ENCODE measurements around the gene CXADR. TPM values are rescaled to one million over a fixed set of nuclear protein-coding genes. Genes with fewer than 3 reads are reported as not detected.
"Not testable (repeated sequence)": the region's sequence is repeated elsewhere in the genome, so short reads cannot be mapped to it uniquely, and the experiment has no call there.

The CXADR gene
- total and polyA plus RNA-seq, 4 donors: 0.52 to 1.3 (median 0.63) TPM; not detected in 1

DNA sequence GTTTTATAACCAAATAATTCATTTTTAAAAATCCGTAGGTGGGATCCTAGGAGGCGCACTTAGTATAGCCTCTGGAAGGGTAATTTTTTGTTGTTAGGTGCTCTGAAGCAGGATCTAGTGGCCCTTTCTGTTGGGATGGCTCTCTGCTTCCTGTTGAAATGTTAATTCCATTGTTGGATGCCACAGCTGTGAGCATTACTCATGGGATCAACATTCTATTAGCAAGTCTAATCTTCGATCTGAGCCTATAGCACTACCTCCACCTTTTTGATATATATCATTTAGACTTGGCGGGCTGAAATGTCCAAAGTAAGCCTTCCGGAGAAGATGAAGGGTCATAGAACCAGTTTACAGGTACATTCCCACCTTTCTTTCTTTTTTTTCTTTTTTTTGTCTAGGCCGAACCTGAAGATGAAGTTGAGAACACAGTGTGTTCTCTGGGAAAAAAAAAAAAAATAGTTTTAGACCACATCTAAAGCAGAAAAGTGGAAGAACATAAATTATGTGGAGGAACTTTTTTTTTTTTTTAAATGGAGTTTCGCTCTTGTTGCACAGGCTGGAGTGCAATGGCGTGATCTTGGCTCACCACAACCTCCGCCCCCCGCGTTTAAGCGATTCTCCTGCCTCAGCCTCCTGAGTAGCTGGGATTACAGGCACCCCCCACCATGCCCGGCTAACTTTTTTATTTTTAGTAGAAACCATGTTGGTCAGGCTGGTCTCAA lies 1.4 kb downstream of the CXADR start:
- intact Hi-C loops (cut with DNase I): no loop called here
- no peak for ATAC-seq (ENCODE audit: low FRiP score)
- DNase-seq: no peak
- Histone ChIP-seq H3K36me3 (ENCODE audit: control insufficient read depth in 1 of 2, insufficient read depth in 2 of 2, low read length in 1 of 2) (no peaks in the 10 kb centered on the region), H3K27ac (ENCODE audit: low read depth in 1 of 2, low read length in 2 of 2) (no peak overlapping the region), H3K4me1 (ENCODE audit: control insufficient read depth in 1 of 2, insufficient read depth in 2 of 2, low read length in 2 of 2) (no peaks in the 10 kb centered on the region), H3K9me3 (ENCODE audit: control insufficient read depth, low read length) (no peaks in the 10 kb centered on the region), H3K4me3 (ENCODE audit: low read length in 2 of 2) (no peak overlapping the region), H3K27me3 (ENCODE audit: control insufficient read depth in 1 of 2, insufficient read depth in 2 of 2, low read length in 1 of 2) (peaks cover 0 to 1% of the 10 kb centered on the region in 2 donors)
- whole genome bisulfite sequencing, 2 donors: 60 to 62% methylated on average over 13 of the region's 13 CpGs

DNA sequence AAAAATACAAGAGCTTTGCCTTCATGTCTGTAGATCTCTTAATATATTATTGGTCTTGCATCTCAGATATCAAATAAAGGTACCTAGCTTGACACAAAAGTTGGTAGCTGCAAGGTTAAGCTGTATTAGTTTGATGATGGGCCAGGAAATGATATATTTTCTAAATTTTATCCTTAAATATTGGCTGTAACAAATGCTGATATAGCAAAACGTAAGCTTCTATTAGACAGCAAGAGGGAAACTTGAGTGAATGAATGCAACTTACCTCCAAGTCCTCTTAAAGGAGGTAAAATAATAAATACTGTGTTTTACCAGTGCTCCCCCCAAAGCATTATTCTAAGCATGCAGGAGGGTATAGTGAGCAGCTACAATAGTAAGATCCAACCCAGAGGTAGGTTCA lies 4.2 kb downstream of the CXADR start:
- intact Hi-C loops (cut with DNase I): not testable (repeated sequence)

DNA sequence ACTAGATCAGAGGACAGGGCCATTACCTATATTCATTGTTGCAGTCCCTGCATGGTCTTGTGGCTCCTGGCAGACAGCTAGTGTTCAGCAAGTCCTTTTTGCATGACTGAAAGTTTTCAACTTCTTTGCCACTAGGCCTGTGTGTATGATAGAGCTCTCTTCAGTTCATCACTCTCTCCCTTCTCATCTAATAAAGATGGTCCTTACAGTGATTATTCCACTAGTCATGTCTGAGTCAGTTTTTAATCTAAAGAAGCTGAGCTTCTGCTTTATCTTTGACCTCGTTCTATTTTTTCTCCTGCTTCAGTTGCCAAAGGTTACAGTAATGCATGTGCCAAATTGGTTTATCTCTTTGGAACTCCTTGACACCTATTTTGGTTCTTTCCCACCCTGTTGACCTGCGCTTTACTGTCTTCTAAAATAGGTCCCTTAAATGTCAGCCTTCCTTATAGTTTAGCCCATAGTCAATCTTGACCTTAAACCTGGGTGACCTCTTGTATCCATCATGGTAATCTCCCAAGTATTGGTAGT lies 6.4 kb downstream of the CXADR start:
- 81 to 82% methylated on average over 2 of the region's 2 CpGs for WGBS, 2 donors
- ATAC-seq (ENCODE audit: low FRiP score): no peak
- no peak overlapping the region for H3K4me3 ChIP-seq (ENCODE audit: low read length in 2 of 2)
- no peak overlapping the region for H3K27ac ChIP-seq (ENCODE audit: low read depth in 1 of 2, low read length in 2 of 2)
- H3K4me1 ChIP-seq (ENCODE audit: control insufficient read depth in 1 of 2, insufficient read depth in 2 of 2, low read length in 2 of 2): no peaks in the 10 kb centered on the region
- intact Hi-C loops (cut with DNase I): no loop called here
- H3K9me3 ChIP-seq (ENCODE audit: control insufficient read depth, low read length): no peaks in the 10 kb centered on the region
- no peak for DNase-seq
- peaks cover 0 to 1% of the 10 kb centered on the region in 2 donors for H3K27me3 ChIP-seq (ENCODE audit: control insufficient read depth in 1 of 2, insufficient read depth in 2 of 2, low read length in 1 of 2)
- no peaks in the 10 kb centered on the region for H3K36me3 ChIP-seq (ENCODE audit: control insufficient read depth in 1 of 2, insufficient read depth in 2 of 2, low read length in 1 of 2)

More for the DNA sequence above, 4.2 kb downstream of the CXADR start:
- H3K27ac ChIP-seq (ENCODE audit: low read depth in 1 of 2, low read length in 2 of 2); DNase-seq; H3K9me3 ChIP-seq (ENCODE audit: control insufficient read depth, low read length); ATAC-seq (ENCODE audit: low FRiP score); H3K27me3 ChIP-seq (ENCODE audit: control insufficient read depth in 1 of 2, insufficient read depth in 2 of 2, low read length in 1 of 2); H3K4me3 ChIP-seq (ENCODE audit: low read length in 2 of 2); H3K36me3 ChIP-seq (ENCODE audit: control insufficient read depth in 1 of 2, insufficient read depth in 2 of 2, low read length in 1 of 2); H3K4me1 ChIP-seq (ENCODE audit: control insufficient read depth in 1 of 2, insufficient read depth in 2 of 2, low read length in 2 of 2): not testable (repeated sequence)
- WGBS, 2 donors: 95 to 98% methylated on average over 1 of the region's 1 CpG

DNA sequence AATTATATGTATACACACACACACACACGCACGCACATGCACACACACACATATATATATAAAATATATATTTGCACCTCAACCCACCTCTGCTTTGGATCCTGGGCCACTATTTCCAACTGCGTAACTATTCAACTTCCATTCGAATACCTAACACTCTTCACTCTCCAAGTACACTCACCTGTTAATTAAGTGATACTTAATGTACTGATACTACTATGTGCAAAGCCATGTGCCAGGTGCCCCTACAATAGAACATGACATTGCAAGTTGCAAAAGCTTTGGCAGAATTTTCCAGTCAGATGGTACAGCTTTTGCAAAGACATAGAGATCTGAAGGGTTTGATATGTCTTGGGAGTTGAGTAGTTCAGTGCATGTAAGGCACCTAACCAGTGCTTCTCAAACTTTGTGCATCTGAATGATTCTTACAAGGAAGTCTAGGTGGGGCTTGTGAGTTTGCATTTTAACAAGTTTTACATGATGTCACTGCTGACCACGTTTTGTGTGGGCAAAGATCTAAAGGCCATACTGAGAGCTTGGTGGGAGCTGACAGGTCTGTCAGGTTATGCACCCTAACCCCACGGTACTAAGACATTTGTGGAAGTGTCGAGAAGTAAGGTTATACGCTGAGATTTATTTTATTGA lies 7.2 kb downstream of the CXADR start:
- H3K36me3 ChIP-seq (ENCODE audit: control insufficient read depth in 1 of 2, insufficient read depth in 2 of 2, low read length in 1 of 2): no peaks in the 10 kb centered on the region
- no peak overlapping the region for H3K27ac ChIP-seq (ENCODE audit: low read depth in 1 of 2, low read length in 2 of 2)
- H3K4me3 ChIP-seq (ENCODE audit: low read length in 2 of 2): no peak overlapping the region
- H3K27me3 ChIP-seq (ENCODE audit: control insufficient read depth in 1 of 2, insufficient read depth in 2 of 2, low read length in 1 of 2): peaks cover 0 to 1% of the 10 kb centered on the region in 2 donors
- no peaks in the 10 kb centered on the region for H3K4me1 ChIP-seq (ENCODE audit: control insufficient read depth in 1 of 2, insufficient read depth in 2 of 2, low read length in 2 of 2)
- WGBS, 2 donors: 81 to 83% methylated on average over 8 of the region's 8 CpGs
- ATAC-seq (ENCODE audit: low FRiP score) (no peak), DNase-seq (no peak)
- H3K9me3 ChIP-seq (ENCODE audit: control insufficient read depth, low read length): no peaks in the 10 kb centered on the region
- intact Hi-C loops (cut with DNase I): no loop called here

DNA sequence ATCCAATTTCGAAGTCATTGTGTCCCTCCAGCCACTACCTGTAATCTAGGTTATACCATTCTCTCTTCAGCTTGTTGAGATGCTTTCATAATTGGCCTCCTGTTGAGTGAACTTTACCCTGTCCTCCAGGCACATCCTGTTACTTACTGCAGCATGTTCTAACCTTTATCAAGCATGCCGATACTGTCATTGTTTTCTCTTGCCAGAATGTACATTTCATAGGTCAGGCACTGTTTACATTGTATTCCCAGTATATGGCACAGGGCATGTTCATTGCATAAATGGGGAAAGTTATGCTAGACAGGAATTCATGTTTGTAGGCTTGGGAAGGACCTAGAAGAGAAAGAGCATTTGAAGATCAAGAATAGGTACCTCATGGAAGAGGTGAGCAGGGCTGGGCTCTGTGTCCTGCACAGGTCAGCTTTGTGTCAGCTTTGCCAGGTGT lies 10.2 kb downstream of the CXADR start:
- WGBS, 2 donors: 57 to 65% methylated on average over 2 of the region's 2 CpGs
- intact Hi-C loops (cut with DNase I): no loop called here

DNA sequence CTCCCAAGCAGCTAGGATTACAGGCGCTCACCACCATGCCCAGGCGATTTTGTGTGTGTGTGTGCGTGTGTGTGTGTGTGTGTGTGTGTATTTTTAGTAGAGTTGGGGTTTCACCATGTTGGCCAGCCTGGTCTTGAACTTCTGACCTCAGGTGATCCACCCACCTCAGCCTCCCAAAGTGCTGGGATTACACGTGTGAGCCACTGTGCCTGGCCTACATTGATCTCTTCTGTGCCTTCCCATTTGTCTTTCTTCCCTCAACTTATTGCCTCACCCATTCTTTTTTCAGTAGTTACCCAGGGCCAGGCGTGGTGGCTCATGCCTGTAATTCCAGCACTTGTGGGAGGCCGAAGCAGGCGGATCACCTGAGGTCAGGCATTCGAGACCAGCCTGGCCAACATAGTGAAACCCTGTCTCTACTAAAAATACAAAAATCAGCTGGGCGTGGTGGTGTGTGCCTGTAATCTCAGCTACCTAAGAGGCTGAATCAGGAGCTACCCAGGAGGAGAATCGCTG lies 11.2 kb downstream of the CXADR start:
- H3K27ac ChIP-seq (ENCODE audit: low read depth in 1 of 2, low read length in 2 of 2); H3K36me3 ChIP-seq (ENCODE audit: control insufficient read depth in 1 of 2, insufficient read depth in 2 of 2, low read length in 1 of 2); H3K27me3 ChIP-seq (ENCODE audit: control insufficient read depth in 1 of 2, insufficient read depth in 2 of 2, low read length in 1 of 2); H3K4me3 ChIP-seq (ENCODE audit: low read length in 2 of 2); H3K9me3 ChIP-seq (ENCODE audit: control insufficient read depth, low read length); ATAC-seq (ENCODE audit: low FRiP score); DNase-seq; H3K4me1 ChIP-seq (ENCODE audit: control insufficient read depth in 1 of 2, insufficient read depth in 2 of 2, low read length in 2 of 2); intact Hi-C loops (cut with DNase I): not testable (repeated sequence)
- WGBS, 2 donors: 89 to 94% methylated on average over 10 of the region's 10 CpGs

More for the DNA sequence above, 10.2 kb downstream of the CXADR start:
- Histone ChIP-seq H3K4me3 (ENCODE audit: low read length in 2 of 2) (no peak overlapping the region), H3K9me3 (ENCODE audit: control insufficient read depth, low read length) (no peaks in the 10 kb centered on the region), H3K36me3 (ENCODE audit: control insufficient read depth in 1 of 2, insufficient read depth in 2 of 2, low read length in 1 of 2) (no peaks in the 10 kb centered on the region), H3K4me1 (ENCODE audit: control insufficient read depth in 1 of 2, insufficient read depth in 2 of 2, low read length in 2 of 2) (no peaks in the 10 kb centered on the region), H3K27ac (ENCODE audit: low read depth in 1 of 2, low read length in 2 of 2) (no peak overlapping the region), H3K27me3 (ENCODE audit: control insufficient read depth in 1 of 2, insufficient read depth in 2 of 2, low read length in 1 of 2) (no peaks in the 10 kb centered on the region)
- ATAC-seq (ENCODE audit: low FRiP score) (no peak), DNase-seq (no peak)

DNA sequence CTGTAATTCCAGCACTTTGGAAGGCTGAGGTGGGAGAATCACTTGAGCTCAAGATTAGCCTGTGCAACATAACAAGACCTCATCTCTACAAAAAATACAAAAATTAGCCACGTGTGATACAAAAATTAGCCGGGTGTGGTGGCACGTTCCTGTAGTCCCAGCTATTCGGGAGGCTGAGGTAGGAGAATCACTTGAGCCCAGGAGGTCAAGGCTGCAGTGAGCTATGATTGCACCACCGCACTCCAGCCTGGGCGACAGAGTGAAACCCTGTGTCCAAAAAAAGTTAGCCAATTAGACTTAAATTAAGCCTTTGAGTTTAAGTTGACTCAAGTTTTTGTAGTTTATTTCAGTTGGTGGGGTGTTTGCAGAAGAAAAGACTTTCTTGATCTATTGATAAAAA lies 11.8 kb downstream of the CXADR start:
- WGBS, 2 donors: 94% methylated on average over 6 of the region's 6 CpGs
- no peak overlapping the region for H3K4me3 ChIP-seq (ENCODE audit: low read length in 2 of 2)
- H3K27ac ChIP-seq (ENCODE audit: low read depth in 1 of 2, low read length in 2 of 2): no peak overlapping the region
- no peaks in the 10 kb centered on the region for H3K9me3 ChIP-seq (ENCODE audit: control insufficient read depth, low read length)
- ATAC-seq (ENCODE audit: low FRiP score): no peak
- DNase-seq: no peak
- intact Hi-C loops (cut with DNase I): no loop called here
- no peaks in the 10 kb centered on the region for H3K4me1 ChIP-seq (ENCODE audit: control insufficient read depth in 1 of 2, insufficient read depth in 2 of 2, low read length in 2 of 2)
- no peaks in the 10 kb centered on the region for H3K27me3 ChIP-seq (ENCODE audit: control insufficient read depth in 1 of 2, insufficient read depth in 2 of 2, low read length in 1 of 2)
- H3K36me3 ChIP-seq (ENCODE audit: control insufficient read depth in 1 of 2, insufficient read depth in 2 of 2, low read length in 1 of 2): no peaks in the 10 kb centered on the region

DNA sequence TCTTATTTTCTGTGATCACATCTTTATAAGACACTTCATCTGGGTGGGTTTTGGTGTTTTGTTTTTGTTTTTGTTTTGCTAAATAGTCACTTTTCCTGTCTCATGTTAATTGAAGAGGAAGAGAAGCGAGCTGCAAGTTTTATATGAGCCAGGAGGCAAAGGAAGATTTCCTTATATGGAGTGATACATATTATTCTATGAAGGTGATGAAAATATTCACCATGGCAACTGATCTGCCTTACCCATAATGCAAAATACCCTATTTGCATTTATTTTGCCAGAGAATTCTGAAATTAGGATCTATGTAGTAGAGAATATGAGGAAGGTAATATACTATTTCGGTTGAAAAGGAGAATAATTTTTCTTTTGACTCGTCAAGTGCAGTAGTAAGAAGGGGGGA lies 13.9 kb downstream of the CXADR start:
- WGBS, 2 donors: 72 to 74% methylated on average over 3 of the region's 3 CpGs
- H3K4me3 ChIP-seq (ENCODE audit: low read length in 2 of 2): no peak overlapping the region
- no peaks in the 10 kb centered on the region for H3K36me3 ChIP-seq (ENCODE audit: control insufficient read depth in 1 of 2, insufficient read depth in 2 of 2, low read length in 1 of 2)

More for the DNA sequence above, 13.9 kb downstream of the CXADR start:
- Histone ChIP-seq H3K4me1 (ENCODE audit: control insufficient read depth in 1 of 2, insufficient read depth in 2 of 2, low read length in 2 of 2) (no peaks in the 10 kb centered on the region), H3K27ac (ENCODE audit: low read depth in 1 of 2, low read length in 2 of 2) (no peak overlapping the region), H3K27me3 (ENCODE audit: control insufficient read depth in 1 of 2, insufficient read depth in 2 of 2, low read length in 1 of 2) (no peaks in the 10 kb centered on the region), H3K9me3 (ENCODE audit: control insufficient read depth, low read length) (no peaks in the 10 kb centered on the region)
- intact Hi-C loops (cut with DNase I): no loop called here
- DNase-seq (no peak), ATAC-seq (ENCODE audit: low FRiP score) (no peak)

Data from aorta (tissue), 5 donors.